DND-41 (cell line): ENCODE data around the gene BTNL9.

ENCODE experiments used
- ATAC-seq: fragments of 200-7000 bp; cut with Tn5 transposase; 3 replicates; pipeline ENCODE4 v1.9.1; 2021; ENCODE audit warnings: low read depth; ENCODE audit not compliant: insufficient read depth
- DNase-seq: peaks from one replicate; pipeline ENCODE4 v3.0.0-alpha.2; 2020
- H2AFZ ChIP-seq: 2 replicates; pipeline ENCODE4 v1.6.0; 2012; ENCODE audit warnings: low read depth, low read length
- H3K27ac ChIP-seq: 2 replicates; pipeline ENCODE4 v1.5.1; 2012; ENCODE audit warnings: low read length, inconsistent platforms
- H3K27me3 ChIP-seq: fragments of 200-600 bp; sonication (generic); 2 replicates; pipeline ENCODE4 v1.6.0; 2012; ENCODE audit warnings: low read length, mild to moderate bottlenecking, inconsistent platforms; ENCODE audit not compliant: insufficient read depth, poor library complexity
- H3K36me3 ChIP-seq: 2 replicates; pipeline ENCODE4 v1.5.1; 2012; ENCODE audit warnings: low read length, inconsistent platforms; ENCODE audit not compliant: insufficient read depth
- H3K4me1 ChIP-seq: 2 replicates; pipeline ENCODE4 v1.5.1; 2012; ENCODE audit warnings: mild to moderate bottlenecking, low read length; ENCODE audit not compliant: insufficient read depth
- H3K4me2 ChIP-seq: 2 replicates; pipeline ENCODE4 v1.6.0; 2012; ENCODE audit warnings: mild to moderate bottlenecking, moderate library complexity, low read length, inconsistent platforms; ENCODE audit not compliant: insufficient read depth
- H3K4me3 ChIP-seq, 2 experiments: fragments of 200-600 bp in 1 of 2; shearing (Covaris generic) in 1 of 2; 2 replicates each; pipeline ENCODE4 v1.5.1; 2012 to 2016; ENCODE audit warnings: inconsistent platforms in 2 of 2, low read length in 2 of 2, mild to moderate bottlenecking in 2 of 2, low read depth in 1 of 2, moderate library complexity in 1 of 2
- H3K79me2 ChIP-seq: 2 replicates; pipeline ENCODE4 v1.6.0; 2012; ENCODE audit warnings: low read length, inconsistent platforms; ENCODE audit not compliant: insufficient read depth
- H3K9ac ChIP-seq: 2 replicates; pipeline ENCODE4 v1.6.0; 2012; ENCODE audit warnings: low read depth, mild to moderate bottlenecking, inconsistent platforms, low read length, moderate library complexity
- H3K9me3 ChIP-seq: 2 replicates; pipeline ENCODE4 v1.5.1; 2012; ENCODE audit warnings: low read length, moderate library complexity, mild to moderate bottlenecking, inconsistent platforms; ENCODE audit not compliant: insufficient read depth, severe bottlenecking
- H4K20me1 ChIP-seq: 2 replicates; pipeline ENCODE4 v1.6.0; 2012; ENCODE audit warnings: low read length; ENCODE audit not compliant: insufficient read depth
- CTCF ChIP-seq: IDR thresholded peaks from 2 replicates; pipeline ENCODE4 v1.5.1; 2012; ENCODE audit warnings: borderline replicate concordance, low read length, moderate library complexity, mild to moderate bottlenecking; ENCODE audit not compliant: poor library complexity, severe bottlenecking; ENCODE audit errors: extremely low read depth
- EZH2 ChIP-seq: IDR thresholded peaks from 3 replicates; pipeline ENCODE4 v1.6.1; 2012; ENCODE audit warnings: borderline replicate concordance, low read depth, mild to moderate bottlenecking, moderate library complexity, low read length, inconsistent platforms; ENCODE audit not compliant: severe bottlenecking

The BTNL9 gene

GRCh38 chr5:181063514-181063913 lies 23.4 kb downstream of the BTNL9 start:
- Histone ChIP-seq H3K4me1 (0 out of 2 replicates have a peak, but pooled peaks cover 3% of the 10 kb centered on the region), H3K27ac (no peak overlapping the region), H3K9me3 (no peaks in the 10 kb centered on the region), H3K36me3 (no peaks in the 10 kb centered on the region), H4K20me1 (no peaks in the 10 kb centered on the region), H2AFZ (no peak overlapping the region), H3K79me2 (no peaks in the 10 kb centered on the region), H3K27me3 (no peaks in the 10 kb centered on the region), H3K4me2 (no peak overlapping the region), H3K9ac (no peak overlapping the region), H3K4me3 (no peak overlapping the region)
- TF ChIP-seq EZH2 (no peak), CTCF (no peak)
- no peak for DNase-seq
- no peak for ATAC-seq

- Histone ChIP-seq H3K9ac (no peak overlapping the region), H3K27me3 (no peaks in the 10 kb centered on the region), H3K9me3 (no peaks in the 10 kb centered on the region), H4K20me1 (no peaks in the 10 kb centered on the region), H3K36me3 (no peaks in the 10 kb centered on the region), H3K4me1 (0 out of 2 replicates have a peak, but pooled peaks cover 3% of the 10 kb centered on the region), H3K27ac (no peak overlapping the region), H2AFZ (no peak overlapping the region), H3K79me2 (no peaks in the 10 kb centered on the region), H3K4me3 (no peak overlapping the region), H3K4me2 (no peak overlapping the region)
- ATAC-seq (no peak), DNase-seq (no peak)
- TF ChIP-seq EZH2: no peak
- TF ChIP-seq CTCF: no peak
Observed at GRCh38 chr5:181064987-181065386, 24.9 kb downstream of the BTNL9 start.

- DNase-seq (no peak), ATAC-seq (no peak)
- no peak overlapping the region for H3K27ac ChIP-seq
- H3K79me2 ChIP-seq: no peaks in the 10 kb centered on the region
- H4K20me1 ChIP-seq: no peaks in the 10 kb centered on the region
- TF ChIP-seq CTCF (no peak), EZH2 (no peak)
- no peaks in the 10 kb centered on the region for H3K9me3 ChIP-seq
- H3K4me1 ChIP-seq: 0 out of 2 replicates have a peak, but pooled peaks cover 3% of the 10 kb centered on the region
- no peak overlapping the region for H3K9ac ChIP-seq
- no peak overlapping the region for H3K4me3 ChIP-seq
- peaks cover 3% of the 10 kb centered on the region for H3K27me3 ChIP-seq
- H3K4me2 ChIP-seq: no peak overlapping the region
- H3K36me3 ChIP-seq: no peaks in the 10 kb centered on the region
- no peak overlapping the region for H2AFZ ChIP-seq
Observed at GRCh38 chr5:181069767-181070491, 29.9 kb downstream of the BTNL9 start.

GRCh38 chr5:181070523-181070922 lies 30.5 kb downstream of the BTNL9 start:
- Histone ChIP-seq H3K36me3 (no peaks in the 10 kb centered on the region), H3K4me3 (no peak overlapping the region), H3K27ac (no peak overlapping the region), H3K9me3 (no peaks in the 10 kb centered on the region), H2AFZ (no peak overlapping the region), H4K20me1 (no peaks in the 10 kb centered on the region), H3K79me2 (no peaks in the 10 kb centered on the region), H3K9ac (no peak overlapping the region), H3K4me2 (no peak overlapping the region), H3K27me3 (peaks cover 3% of the 10 kb centered on the region), H3K4me1 (no peaks in the 10 kb centered on the region)
- no peak for TF ChIP-seq EZH2
- TF ChIP-seq CTCF: no peak
- DNase-seq: no peak
- ATAC-seq: no peak
